Panc1 (cell line): ENCODE results near the gene ST3GAL6. TPM values are rescaled to one million over a fixed set of nuclear protein-coding genes. Genes with fewer than 3 reads are reported as not detected.

ENCODE experiments used
- ATAC-seq: fragments of 200-7000 bp; cut with Tn5 transposase; 2 replicates; pipeline ENCODE4 v1.9.1; 2020; ENCODE audit warnings: mild to moderate bottlenecking, moderate library complexity
- BruUV-seq: library from RNA; stranded (reverse); fragments of 400-500 nt; replicated peaks from 2 replicates; lab custom pipeline; 2021; lab: Mats Ljungman, UMichigan
- CTCF ChIA-PET: fragments of 300-600 bp; sonication (Branson Sonifier 250); formaldehyde crosslinking; loops from one replicate; lab custom pipeline; 2022; ENCODE audit warnings: antibody characterized with exemption; lab: Charles Lee
- POLR2A ChIA-PET: fragments of 300-600 bp; sonication (Branson Sonifier 250); formaldehyde crosslinking; loops from one replicate; lab custom pipeline; 2022; ENCODE audit warnings: antibody characterized with exemption; lab: Charles Lee
- DNase-seq: peaks from one replicate; pipeline ENCODE4 v3.0.0-alpha.2; 2010; ENCODE audit warnings: low read depth, low spot score
- H3K27ac ChIP-seq: 2 replicates; pipeline ENCODE4 v1.5.1; 2011; ENCODE audit warnings: mild to moderate bottlenecking, low read length, inconsistent platforms
- H3K27me3 ChIP-seq: fragments of 200-500 bp; sonication (Bioruptor generic); 2 replicates; pipeline ENCODE4 v1.6.0; 2014; ENCODE audit warnings: low read length, inconsistent platforms; ENCODE audit not compliant: control insufficient read depth, insufficient read depth
- H3K36me3 ChIP-seq: fragments of 200-500 bp; sonication (Bioruptor generic); 2 replicates; pipeline ENCODE4 v1.5.1; 2014; ENCODE audit warnings: inconsistent platforms, mild to moderate bottlenecking, low read length, moderate library complexity; ENCODE audit not compliant: control insufficient read depth, insufficient read depth
- H3K4me1 ChIP-seq: 2 replicates; pipeline ENCODE4 v1.5.1; 2011; ENCODE audit warnings: inconsistent platforms, mild to moderate bottlenecking, low read length, moderate library complexity; ENCODE audit not compliant: control insufficient read depth, insufficient read depth
- H3K4me3 ChIP-seq, 2 experiments: 2 replicates each; pipeline ENCODE4 v1.5.1; 2011 to 2012; ENCODE audit warnings: low read depth in 2 of 2, low read length in 2 of 2, mild to moderate bottlenecking in 2 of 2, inconsistent platforms in 1 of 2, moderate library complexity in 1 of 2
- H3K9me3 ChIP-seq: fragments of 200-500 bp; sonication (Bioruptor generic); 2 replicates; pipeline ENCODE4 v1.5.1; 2014; ENCODE audit warnings: low read depth, mild to moderate bottlenecking, inconsistent platforms, low read length, moderate library complexity; ENCODE audit not compliant: control insufficient read depth, insufficient read depth
- CTCF ChIP-seq: fragments of 450-650 bp; IDR thresholded peaks from 2 replicates; pipeline ENCODE4 v1.5.1; 2017; ENCODE audit warnings: mild to moderate bottlenecking
- POLR2AphosphoS5 ChIP-seq: IDR thresholded peaks from 2 replicates; pipeline ENCODE4 v1.6.1; 2012; ENCODE audit warnings: mild to moderate bottlenecking, low read depth, low read length, moderate library complexity
- REST ChIP-seq, 2 experiments: IDR thresholded peaks; 2 replicates each; pipeline ENCODE4 v1.6.1; 2011 to 2012; ENCODE audit warnings: low read depth in 2 of 2, control low read depth in 1 of 2, low read length in 1 of 2, mild to moderate bottlenecking in 1 of 2, moderate library complexity in 1 of 2; ENCODE audit not compliant: insufficient read depth in 1 of 2
- SIN3A ChIP-seq: IDR thresholded peaks from 2 replicates; pipeline ENCODE4 v1.6.1; 2012; ENCODE audit warnings: low read depth, mild to moderate bottlenecking, low read length, moderate library complexity, borderline replicate concordance; ENCODE audit not compliant: insufficient read depth
- TCF7L2 ChIP-seq: IDR thresholded peaks from 2 replicates; pipeline ENCODE4 v1.6.1; 2011; ENCODE audit warnings: mild to moderate bottlenecking, low read depth, low read length, inconsistent platforms
- in situ Hi-C: cut with HindIII; loops from 2 replicates; pipeline ENCODE4 v1.10.0; 2016; ENCODE audit warnings: low sequenced_read_pairs, low pct_unique_long_range_greater_than_20kb
- intact Hi-C: fragments of 100-400 bp; cut with micrococcal nuclease; formaldehyde crosslinking; loops from one replicate; pipeline ENCODE4 v1.10.0; 2022; ENCODE audit not compliant: unreplicated experiment
- total RNA-seq: library from RNA; stranded (reverse); gene quantifications from one replicate; pipeline ENCODE4 v1.2.1, GENCODE V29; 2021; ENCODE audit not compliant: unreplicated experiment

ST3GAL6 gene
- total RNA-seq, 1 experiment from 2014 or later, result 0.15 TPM

- Histone ChIP-seq H3K4me1 (no peaks in the 10 kb centered on the region), H3K36me3 (no peaks in the 10 kb centered on the region), H3K9me3 (no peaks in the 10 kb centered on the region), H3K27ac (no peak overlapping the region), H3K27me3 (peaks cover 8% of the 10 kb centered on the region; the same call in 1 of the 2 replicates), H3K4me3 (no peak overlapping the region)
- TF ChIP-seq CTCF, result no peak
- no peak for TF ChIP-seq SIN3A
- TF ChIP-seq POLR2AphosphoS5, result no peak
- no peak for TF ChIP-seq TCF7L2
- no peak for TF ChIP-seq REST (IDR thresholded peaks at IDR 0.05; ENCODE audit: insufficient read depth in 1 of 2, low read depth in 2 of 2, low read length in 1 of 2)
- in situ Hi-C loops (no loop called here), intact Hi-C loops (no loop called here)
- ATAC-seq (no peak), DNase-seq (no peak)
- POLR2A ChIA-PET, result no interaction called here
- BruUV-seq, result no TSS peak
- CTCF ChIA-PET, result no interaction called here
These were observed 7.5 kb upstream of the ST3GAL6 start for GRCh38 chr3:98755601-98756000.

GRCh38 chr3:98759629-98760028 lies 3.5 kb upstream of the ST3GAL6 start:
- intact Hi-C loops, result no loop called here
- no peak for ATAC-seq
- Histone ChIP-seq H3K4me3 (no peak overlapping the region), H3K27ac (no peak overlapping the region), H3K9me3 (no peaks in the 10 kb centered on the region), H3K36me3 (no peaks in the 10 kb centered on the region), H3K4me1 (no peaks in the 10 kb centered on the region), H3K27me3 (peaks cover 10% of the 10 kb centered on the region; the same call in 1 of the 2 replicates)
- BruUV-seq, result no TSS peak
- DNase-seq, result no peak
- POLR2A ChIA-PET, result no interaction called here
- CTCF ChIA-PET, result no interaction called here
- TF ChIP-seq TCF7L2, result no peak
- no peak for TF ChIP-seq POLR2AphosphoS5
- no peak for TF ChIP-seq SIN3A
- TF ChIP-seq CTCF, result no peak
- no peak for TF ChIP-seq REST (IDR thresholded peaks at IDR 0.05; ENCODE audit: insufficient read depth in 1 of 2, low read depth in 2 of 2, low read length in 1 of 2)
- in situ Hi-C loops, result no loop called here
